Measurements from ENCODE around the gene PHLDA2.

PHLDA2 gene

GRCh38 chr11:2928605-2929530 is at the start of gene PHLDA2:
Gene PHLDA2, minus strand, starts transcription at chr11:2929420. Its CDS starts 56 bp downstream, at chr11:2929364.
- DNase-seq = no peak

DNA sequence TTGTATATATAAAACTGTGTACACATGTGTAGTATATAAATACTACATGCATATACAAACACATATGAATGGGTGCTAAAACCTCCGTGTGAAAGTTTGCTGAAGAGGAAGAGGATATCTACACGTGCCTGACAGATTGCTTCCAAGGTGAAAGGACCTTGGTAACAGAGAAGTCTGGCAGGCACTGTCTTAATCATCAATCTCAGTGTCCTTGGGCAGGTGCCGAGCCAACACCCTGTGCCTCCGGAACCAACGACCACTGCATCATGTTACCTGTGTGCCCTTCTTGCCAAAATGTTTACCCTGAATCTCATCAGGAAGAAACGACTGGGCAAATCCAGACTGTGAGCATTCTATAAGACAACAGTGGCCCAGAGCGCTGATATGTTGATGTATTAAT is 47.9 kb upstream of the PHLDA2 start:
- no peak for DNase-seq

DNA sequence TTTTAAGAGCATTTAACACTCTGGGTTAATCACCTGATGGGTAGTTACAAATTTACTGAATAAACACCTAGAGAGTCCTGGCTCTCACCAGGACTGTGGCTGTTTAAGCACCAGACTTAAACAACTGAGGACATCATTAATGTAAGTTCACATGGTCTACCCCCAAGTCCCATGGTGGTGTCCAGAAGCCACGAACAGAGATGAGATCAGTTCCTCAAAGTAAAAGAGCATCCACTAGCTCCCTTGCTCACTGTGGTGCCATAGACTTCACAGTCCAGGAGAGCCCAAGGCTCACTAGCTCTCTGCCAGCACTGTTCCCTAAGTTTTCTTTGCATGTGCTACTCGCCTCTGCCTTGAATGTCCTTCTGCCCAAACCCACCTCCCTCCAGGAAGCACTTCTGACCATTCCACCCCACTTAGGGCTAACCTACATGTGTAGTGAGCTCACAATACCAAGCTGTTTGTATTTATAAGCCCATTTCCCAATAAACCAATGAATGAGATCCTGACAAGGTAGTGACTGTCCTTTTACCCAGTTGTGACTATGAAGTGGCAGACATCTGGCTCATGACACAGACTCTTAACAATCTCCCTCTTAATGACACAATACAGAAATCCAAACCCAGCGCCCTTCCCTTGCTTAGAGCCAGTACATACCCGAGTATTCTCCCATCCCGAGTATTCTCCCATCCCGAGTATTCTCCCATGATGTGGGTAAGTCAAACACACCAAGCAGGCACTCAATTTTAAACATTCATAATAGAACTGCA is 47.3 kb upstream of the PHLDA2 start:
- no peak for DNase-seq

- peak in 1 of 2 experiments; percentile 4 for DNase-seq
Measured at GRCh38 chr11:2975594-2975993, 46.4 kb upstream of the PHLDA2 start.

- no peak for DNase-seq
Measured at GRCh38 chr11:2974272-2974671, 45.1 kb upstream of the PHLDA2 start.

GRCh38 chr11:2968341-2968900 is 39.2 kb upstream of the PHLDA2 start:
- no peak for DNase-seq

DNA sequence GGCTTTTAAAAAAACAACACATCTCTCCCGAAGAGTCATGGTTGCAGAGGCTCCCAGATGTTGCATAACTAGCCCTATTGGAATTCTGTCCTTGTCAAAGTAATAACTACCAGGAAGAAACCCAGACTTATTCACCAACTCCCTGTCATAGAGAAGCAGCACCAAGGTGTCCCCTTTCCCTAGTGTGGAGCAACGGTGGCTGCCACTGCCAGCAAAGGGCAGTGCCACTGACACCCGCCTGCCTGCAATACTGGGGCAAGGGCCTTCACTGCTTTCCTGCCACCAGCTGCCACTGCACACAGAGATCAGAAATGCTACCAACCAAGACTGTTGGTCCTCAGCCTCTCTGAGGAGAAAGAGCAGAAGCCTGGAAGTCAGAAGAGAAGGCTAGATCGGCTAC is 35.6 kb upstream of the PHLDA2 start:
- DNase-seq = no peak

- DNase-seq = no peak
Measured at GRCh38 chr11:2963761-2964160, 34.5 kb upstream of the PHLDA2 start.

GRCh38 chr11:2963112-2963754 is 34.0 kb upstream of the PHLDA2 start:
- no peak for DNase-seq

DNA sequence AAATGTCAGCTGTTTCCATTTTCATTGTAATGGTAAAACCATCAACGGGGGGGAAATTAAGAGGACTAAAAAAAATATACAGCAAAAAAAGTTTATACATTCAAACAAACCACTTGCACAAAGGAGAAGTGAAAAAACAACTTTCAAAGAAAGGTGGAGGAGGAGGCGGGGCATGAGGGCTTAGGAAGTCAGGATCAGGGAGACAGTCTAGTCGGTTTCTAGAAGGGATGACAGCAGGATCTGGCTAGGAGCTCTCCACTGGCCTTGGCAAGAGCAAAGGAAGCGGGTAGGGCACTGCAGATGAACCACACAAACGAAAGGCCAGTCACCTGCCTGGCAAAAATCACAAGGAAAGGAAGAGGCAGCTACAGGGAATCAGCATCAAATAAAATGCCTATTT is 31.9 kb upstream of the PHLDA2 start:
- no peak for DNase-seq

- DNase-seq = no peak
Measured at GRCh38 chr11:2960139-2960538, 30.9 kb upstream of the PHLDA2 start.

- no peak for DNase-seq
Measured at GRCh38 chr11:2958251-2958650, 29.0 kb upstream of the PHLDA2 start.

- DNase-seq = no peak
Measured at GRCh38 chr11:2955906-2956476, 26.8 kb upstream of the PHLDA2 start.

DNA sequence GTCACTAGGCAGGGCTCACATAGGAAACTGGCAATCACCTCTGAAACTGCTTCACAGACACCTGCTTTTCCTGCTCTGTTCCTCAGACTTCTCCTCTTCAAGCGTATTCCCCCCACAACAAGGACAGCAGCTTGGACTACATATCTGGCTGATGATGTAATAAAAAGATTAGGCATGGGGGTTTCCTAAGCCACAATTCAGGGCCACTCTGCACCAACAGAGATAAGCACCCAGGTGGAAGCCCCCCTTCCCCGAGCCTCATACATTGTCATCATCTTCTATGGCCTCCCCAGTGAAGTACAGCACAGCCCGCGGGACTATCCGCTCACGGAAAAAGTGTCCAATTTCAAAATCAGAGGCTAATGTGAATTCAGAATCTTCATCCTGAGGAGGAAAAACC is 25.0 kb upstream of the PHLDA2 start:
- no peak for DNase-seq

DNA sequence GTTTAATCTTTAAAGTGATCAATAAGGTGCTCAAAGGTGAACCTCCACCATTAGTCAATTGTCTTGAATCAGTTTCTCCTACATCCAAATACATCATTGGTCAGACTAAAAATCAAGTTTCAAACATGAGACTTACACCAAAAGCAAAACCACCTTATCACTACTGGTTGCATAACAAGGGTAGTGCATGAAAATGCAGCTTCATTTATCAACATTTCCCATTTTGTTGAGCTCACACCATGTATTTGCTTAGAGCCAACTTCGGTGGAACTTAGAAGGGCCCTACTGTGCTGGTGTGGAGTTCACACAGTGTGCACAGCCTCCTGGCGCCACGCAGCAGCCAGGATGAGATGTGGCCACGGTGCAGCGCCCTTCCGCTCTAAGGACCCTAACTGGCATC is 23.1 kb upstream of the PHLDA2 start:
- DNase-seq = no peak

DNA sequence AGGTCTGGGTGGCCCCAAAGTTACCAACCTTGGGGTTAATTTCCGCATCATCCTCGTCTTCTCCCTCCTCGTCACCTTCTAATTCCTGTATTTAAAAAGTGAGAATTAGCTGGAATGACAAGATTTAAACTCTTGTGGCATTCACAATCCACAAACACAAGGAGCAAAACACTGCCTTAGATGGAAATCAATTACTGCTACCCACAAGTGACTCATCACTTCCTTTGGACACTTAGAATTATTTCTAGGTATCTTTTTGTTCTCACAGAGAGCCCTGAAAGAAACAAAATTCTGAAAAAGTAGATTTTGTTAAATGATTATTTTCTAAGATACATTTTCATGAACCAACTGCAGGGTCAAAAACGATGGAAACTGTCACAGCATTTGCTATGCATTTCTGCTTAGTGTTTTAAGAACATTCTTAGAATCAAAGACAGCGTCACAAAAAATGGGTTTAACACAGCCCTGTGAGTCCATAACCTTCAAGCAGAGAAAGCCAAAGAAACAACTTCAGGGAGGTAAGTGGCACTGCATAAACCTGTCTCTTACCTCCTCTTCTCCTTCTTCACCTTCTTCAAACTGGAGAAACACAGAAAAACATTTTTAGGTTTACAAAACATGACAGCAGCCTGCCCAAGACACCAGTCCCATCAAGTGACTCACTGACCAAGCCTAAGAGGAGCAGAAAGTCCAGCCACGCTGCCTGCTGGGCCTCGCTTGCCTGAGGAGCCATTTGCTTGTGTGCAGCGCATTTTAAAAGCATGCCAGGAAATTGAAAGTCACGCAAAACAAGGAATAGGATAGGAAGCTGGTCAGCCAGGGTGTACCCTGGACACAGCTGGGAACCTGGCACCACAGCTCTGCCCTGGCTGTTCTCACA is 22.3 kb upstream of the PHLDA2 start:
- no peak for DNase-seq

- no peak for DNase-seq
Measured at GRCh38 chr11:2950825-2951224, 21.6 kb upstream of the PHLDA2 start.

- DNase-seq = no peak
Measured at GRCh38 chr11:2949920-2950319, 20.7 kb upstream of the PHLDA2 start.

DNA sequence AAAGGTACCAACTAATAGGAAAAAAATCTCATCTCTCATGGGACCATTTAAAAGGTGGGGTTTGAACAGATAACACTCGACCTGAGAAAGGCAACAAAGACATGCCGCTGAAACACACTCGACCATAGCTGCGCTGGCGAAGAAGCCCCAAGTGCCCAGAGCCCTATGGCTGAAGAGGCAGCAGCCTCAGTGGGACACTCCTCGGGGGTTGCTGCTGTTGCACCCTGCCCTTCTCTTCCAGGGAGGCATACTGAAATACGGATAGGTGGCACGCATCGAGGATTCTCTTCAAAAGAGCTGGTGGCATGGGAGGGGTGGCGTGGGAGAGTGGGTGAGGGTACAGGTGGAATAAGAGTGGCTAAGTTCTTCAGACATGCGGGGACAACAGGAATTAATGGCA is 18.5 kb upstream of the PHLDA2 start:
- DNase-seq = no peak

DNA sequence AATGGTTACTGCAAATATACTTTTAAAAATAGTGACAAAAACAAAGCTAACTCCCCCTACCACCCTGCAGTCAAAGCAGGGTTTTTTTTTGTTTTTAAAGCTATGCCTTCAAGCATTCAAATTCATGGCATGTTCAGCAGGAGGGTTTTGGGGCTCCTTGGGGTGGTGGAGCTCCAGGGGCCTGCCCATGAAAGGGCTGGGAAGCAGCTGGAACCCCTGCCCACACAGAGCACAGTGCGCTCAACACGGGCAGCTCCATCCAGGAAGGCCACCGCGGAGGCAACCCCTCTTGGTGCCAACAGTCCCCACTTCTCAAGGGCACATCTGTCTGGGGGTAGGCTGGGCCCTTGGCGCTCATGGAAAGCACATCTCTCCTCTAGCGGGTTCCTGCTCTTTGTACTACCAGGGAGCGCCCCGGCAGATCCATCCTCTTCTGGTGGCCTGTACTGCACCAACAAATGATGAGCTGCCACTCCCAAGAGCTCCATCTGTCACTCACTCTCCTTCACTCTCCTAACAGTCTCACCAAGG is 16.6 kb upstream of the PHLDA2 start:
- DNase-seq = no peak

- DNase-seq = no peak
Measured at GRCh38 chr11:2945031-2945756, 16.0 kb upstream of the PHLDA2 start.

All from SHP77 (cell line).